ENCODE data around the gene ATP6V1G2.
"Not testable (repeated sequence)": the region's sequence is repeated elsewhere in the genome, so short reads cannot be mapped to it uniquely, and the experiment has no call there.

ATP6V1G2 gene

GRCh38 chr6:31546339-31546957 lies at the start of gene ATP6V1G2:
TSS of gene ATP6V1G2 (minus strand) at chr6:31546608. CDS start at chr6:31546559, 49 bp downstream.
- peak; percentile 73 to 92 (median 73) for DNase-seq (ENCODE audit: low read depth in 3 of 3)

GRCh38 chr6:31592396-31592771 lies 46.0 kb upstream of the ATP6V1G2 start:
- DNase-seq (ENCODE audit: low read depth in 3 of 3) = no peak

GRCh38 chr6:31590691-31591090 lies 44.3 kb upstream of the ATP6V1G2 start:
- DNase-seq (ENCODE audit: low read depth in 3 of 3) = not testable (repeated sequence)

GRCh38 chr6:31588871-31589650 lies 42.7 kb upstream of the ATP6V1G2 start:
- no peak for DNase-seq (ENCODE audit: low read depth in 3 of 3)

GRCh38 chr6:31587791-31588777 lies 41.7 kb upstream of the ATP6V1G2 start:
- no peak for DNase-seq (ENCODE audit: low read depth in 3 of 3)

GRCh38 chr6:31586599-31587281 lies 40.3 kb upstream of the ATP6V1G2 start:
- no peak for DNase-seq (ENCODE audit: low read depth in 3 of 3)

- no peak for DNase-seq (ENCODE audit: low read depth in 3 of 3)
Measured at GRCh38 chr6:31586008-31586407, 39.6 kb upstream of the ATP6V1G2 start, which contains the start of gene LST1. TSS of gene LST1 (plus strand) at chr6:31586277. CDS start at chr6:31587300, 1,023 bp downstream.

GRCh38 chr6:31585491-31585890 lies 39.1 kb upstream of the ATP6V1G2 start:
- no peak for DNase-seq (ENCODE audit: low read depth in 3 of 3)

- DNase-seq (ENCODE audit: low read depth in 3 of 3) = no peak
Measured at GRCh38 chr6:31582230-31582643, 35.8 kb upstream of the ATP6V1G2 start, which contains the start of gene LTB. TSS of gene LTB (minus strand) at chr6:31582424. CDS start at chr6:31582417, 7 bp downstream.

GRCh38 chr6:31581434-31582229 lies 35.2 kb upstream of the ATP6V1G2 start:
- no peak for DNase-seq (ENCODE audit: low read depth in 3 of 3)

- DNase-seq (ENCODE audit: low read depth in 3 of 3) = peak; percentile 75 to 91 (median 85)
Measured at GRCh38 chr6:31580807-31581433, 34.5 kb upstream of the ATP6V1G2 start.

GRCh38 chr6:31580438-31580740 lies 34.0 kb upstream of the ATP6V1G2 start:
- no peak for DNase-seq (ENCODE audit: low read depth in 3 of 3)

- peak in 1 of 3 experiments; percentile 57 for DNase-seq (ENCODE audit: low read depth in 3 of 3)
Measured at GRCh38 chr6:31579546-31580437, 33.4 kb upstream of the ATP6V1G2 start.

- no peak for DNase-seq (ENCODE audit: low read depth in 3 of 3)
Measured at GRCh38 chr6:31579119-31579505, 32.7 kb upstream of the ATP6V1G2 start.

- DNase-seq (ENCODE audit: low read depth in 3 of 3) = no peak
Measured at GRCh38 chr6:31578184-31579118, 32.0 kb upstream of the ATP6V1G2 start.

GRCh38 chr6:31577579-31577966 lies 31.2 kb upstream of the ATP6V1G2 start:
- no peak for DNase-seq (ENCODE audit: low read depth in 3 of 3)

- DNase-seq (ENCODE audit: low read depth in 3 of 3) = peak in 1 of 3 experiments; percentile 70
Measured at GRCh38 chr6:31576897-31577578, 30.6 kb upstream of the ATP6V1G2 start.
